DOHH2 (cell line): Measurements from ENCODE around the gene CD1C.

Experiments
- EZH2phosphoT487 ChIP-seq: fragments of 200-600 bp; sonication (generic); IDR thresholded peaks from 2 replicates; pipeline ENCODE4 v1.6.1; 2017; ENCODE audit warnings: borderline replicate concordance, mild to moderate bottlenecking, antibody characterized with exemption, low read length, moderate library complexity, mixed read lengths
- TF ChIP-seq, protein P1 (sequence below): fragments of 200-600 bp; sonication (generic); IDR thresholded peaks from one replicate; pipeline ENCODE4 v1.5.1; 2014; ENCODE audit warnings: antibody characterized with exemption, mild to moderate bottlenecking, low read depth, low read length; ENCODE audit not compliant: poor library complexity, severe bottlenecking

- TF ChIP-seq, protein P1, sequence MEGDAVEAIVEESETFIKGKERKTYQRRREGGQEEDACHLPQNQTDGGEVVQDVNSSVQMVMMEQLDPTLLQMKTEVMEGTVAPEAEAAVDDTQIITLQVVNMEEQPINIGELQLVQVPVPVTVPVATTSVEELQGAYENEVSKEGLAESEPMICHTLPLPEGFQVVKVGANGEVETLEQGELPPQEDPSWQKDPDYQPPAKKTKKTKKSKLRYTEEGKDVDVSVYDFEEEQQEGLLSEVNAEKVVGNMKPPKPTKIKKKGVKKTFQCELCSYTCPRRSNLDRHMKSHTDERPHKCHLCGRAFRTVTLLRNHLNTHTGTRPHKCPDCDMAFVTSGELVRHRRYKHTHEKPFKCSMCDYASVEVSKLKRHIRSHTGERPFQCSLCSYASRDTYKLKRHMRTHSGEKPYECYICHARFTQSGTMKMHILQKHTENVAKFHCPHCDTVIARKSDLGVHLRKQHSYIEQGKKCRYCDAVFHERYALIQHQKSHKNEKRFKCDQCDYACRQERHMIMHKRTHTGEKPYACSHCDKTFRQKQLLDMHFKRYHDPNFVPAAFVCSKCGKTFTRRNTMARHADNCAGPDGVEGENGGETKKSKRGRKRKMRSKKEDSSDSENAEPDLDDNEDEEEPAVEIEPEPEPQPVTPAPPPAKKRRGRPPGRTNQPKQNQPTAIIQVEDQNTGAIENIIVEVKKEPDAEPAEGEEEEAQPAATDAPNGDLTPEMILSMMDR: no peak
- TF ChIP-seq EZH2phosphoT487: no peak
These were observed 41.0 kb upstream of the CD1C start for GRCh38 chr1:158248771-158249170.
